Activated CD4-positive, alpha-beta T cell treated with anti-CD3 and anti-CD28 coated beads, Interleukin-2, amount 50 U/mL, for 4 hours (primary cell): ENCODE measurements around the gene CRB2.

Source experiments
- DNase-seq, 2 experiments: peaks; one replicate each; pipeline ENCODE4 v3.0.0-alpha.2; 2020

Gene CRB2

DNA sequence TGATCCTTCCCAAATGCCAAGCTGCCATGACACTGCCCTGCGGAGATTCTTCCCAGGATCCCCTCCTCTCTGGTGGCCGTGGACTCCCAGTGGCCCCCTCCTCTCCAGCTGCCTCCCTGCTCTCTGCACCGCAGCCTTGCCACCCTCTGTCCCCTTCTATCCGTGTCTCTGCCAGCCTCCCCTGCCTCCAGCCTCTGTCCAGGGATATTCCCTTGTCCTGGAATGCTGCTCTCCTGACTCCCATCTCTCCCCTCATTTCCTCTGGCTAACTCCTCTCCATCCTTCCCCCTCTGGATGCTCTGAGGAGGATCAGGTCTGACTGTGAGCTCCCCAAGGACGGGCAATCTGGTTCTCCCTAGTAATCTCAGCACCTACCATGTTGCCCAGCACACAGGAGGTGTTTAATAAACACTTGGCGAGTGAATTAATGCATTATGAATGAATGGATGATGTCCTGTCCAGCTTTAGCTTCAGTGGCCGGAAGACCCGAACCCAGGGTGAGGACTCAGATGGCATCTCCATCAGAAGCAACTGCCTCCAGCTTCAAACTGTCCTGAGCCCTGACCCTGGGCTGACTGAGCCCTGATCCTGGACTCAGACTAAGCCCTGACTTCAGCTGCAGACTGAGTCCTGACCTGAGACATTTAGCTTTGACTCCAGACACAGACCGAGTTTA is 7.5 kb upstream of the CRB2 start:
- DNase-seq: no peak

DNA sequence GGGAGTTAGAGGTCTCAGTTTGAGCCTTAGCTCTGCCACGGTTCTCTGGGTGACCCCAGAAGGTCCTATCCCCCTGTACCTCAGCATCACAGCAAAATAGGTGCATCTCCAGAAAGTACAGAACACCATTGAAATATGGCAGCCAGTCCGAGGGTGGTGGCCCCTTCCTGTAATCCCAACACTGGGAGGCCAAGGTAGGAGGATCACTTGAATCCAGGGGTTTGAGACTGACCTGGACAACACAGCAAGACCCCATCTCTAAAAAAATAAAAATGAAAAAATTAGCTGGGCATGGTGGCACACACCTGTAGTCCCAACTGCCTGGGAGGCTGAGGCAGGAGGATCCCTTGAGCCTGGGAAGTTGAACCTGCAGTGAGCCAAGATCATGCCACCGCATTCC is 7.0 kb upstream of the CRB2 start:
- DNase-seq: no peak

DNA sequence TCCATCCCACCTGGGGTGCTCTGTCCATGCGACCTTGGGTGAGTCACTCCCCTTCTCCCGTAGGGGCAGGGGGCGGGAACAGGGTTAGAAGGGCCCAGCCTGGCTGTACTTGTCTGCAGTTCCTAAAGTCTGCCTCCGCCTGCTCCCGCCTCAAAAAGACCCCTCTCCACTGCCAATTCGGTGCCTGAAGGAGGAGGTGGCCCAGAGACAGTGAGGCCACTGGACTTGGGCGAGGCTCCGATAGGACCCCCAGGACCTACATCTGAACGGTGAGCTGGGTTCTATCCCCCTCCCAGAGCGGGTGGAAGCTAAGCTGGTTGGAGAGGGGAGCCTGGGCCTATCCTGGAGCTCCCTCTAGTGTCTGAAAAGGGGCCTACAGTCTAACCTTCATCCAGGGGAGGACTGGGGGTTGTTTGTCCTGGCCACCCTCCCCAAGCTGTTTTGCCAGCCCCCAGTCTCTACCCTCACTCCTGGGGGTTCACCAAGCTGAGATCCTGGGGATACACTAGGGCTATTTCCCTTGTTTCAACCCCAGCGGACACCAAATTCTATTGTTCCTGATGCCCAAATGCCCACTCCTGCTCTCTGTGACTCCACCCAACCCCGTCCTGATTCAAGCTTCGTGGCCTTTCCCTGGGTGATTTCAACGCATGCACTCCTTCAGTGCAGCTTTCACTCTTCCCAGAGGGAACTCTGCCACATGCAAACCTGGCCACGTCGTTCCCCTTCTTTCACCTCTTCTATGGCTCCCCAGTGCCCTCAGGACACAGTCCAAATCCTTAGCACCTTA is 6.1 kb upstream of the CRB2 start:
- peak; percentile 54 to 61 for DNase-seq

DNA sequence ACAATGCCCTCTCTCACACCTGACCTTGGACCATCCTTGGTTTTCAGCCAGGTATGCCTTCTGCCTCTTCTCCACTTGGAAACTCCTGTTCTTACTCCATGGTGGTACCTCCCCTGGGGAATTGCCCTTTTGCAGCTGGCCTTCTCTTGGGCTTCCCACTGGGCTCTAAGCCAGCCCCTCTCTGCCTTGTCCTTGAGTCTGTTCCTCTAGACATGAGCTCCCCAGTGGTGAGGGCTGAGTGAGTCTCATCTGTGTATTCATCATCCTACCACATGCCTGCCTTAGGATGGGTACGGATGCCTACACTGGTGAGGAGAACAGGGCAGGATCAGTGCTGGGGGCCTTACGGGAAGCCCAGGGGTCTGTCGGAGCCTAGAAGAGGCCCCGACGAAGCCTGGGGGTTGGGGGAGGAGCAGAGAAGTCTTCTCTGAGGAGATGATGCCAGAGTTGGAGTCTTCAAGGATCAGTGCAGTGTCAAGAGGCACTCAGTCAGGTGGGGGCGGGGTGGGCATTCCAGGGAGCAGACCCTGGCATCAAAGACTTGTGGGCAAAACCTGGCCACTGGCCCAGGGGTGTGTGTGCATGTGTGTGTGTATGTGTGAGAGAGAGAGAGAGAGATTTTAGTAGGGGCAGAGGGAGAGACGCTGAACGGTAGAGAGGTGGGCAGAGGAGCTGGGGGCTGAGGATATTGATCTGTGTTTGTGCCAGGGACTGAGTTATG is 5.2 kb upstream of the CRB2 start:
- DNase-seq: no peak

GRCh38 chr9:123353041-123353440 is 3.0 kb upstream of the CRB2 start:
- DNase-seq: no peak

- DNase-seq: peak; percentile 38 to 41
These were observed 1.9 kb upstream of the CRB2 start for GRCh38 chr9:123353984-123354591.

DNA sequence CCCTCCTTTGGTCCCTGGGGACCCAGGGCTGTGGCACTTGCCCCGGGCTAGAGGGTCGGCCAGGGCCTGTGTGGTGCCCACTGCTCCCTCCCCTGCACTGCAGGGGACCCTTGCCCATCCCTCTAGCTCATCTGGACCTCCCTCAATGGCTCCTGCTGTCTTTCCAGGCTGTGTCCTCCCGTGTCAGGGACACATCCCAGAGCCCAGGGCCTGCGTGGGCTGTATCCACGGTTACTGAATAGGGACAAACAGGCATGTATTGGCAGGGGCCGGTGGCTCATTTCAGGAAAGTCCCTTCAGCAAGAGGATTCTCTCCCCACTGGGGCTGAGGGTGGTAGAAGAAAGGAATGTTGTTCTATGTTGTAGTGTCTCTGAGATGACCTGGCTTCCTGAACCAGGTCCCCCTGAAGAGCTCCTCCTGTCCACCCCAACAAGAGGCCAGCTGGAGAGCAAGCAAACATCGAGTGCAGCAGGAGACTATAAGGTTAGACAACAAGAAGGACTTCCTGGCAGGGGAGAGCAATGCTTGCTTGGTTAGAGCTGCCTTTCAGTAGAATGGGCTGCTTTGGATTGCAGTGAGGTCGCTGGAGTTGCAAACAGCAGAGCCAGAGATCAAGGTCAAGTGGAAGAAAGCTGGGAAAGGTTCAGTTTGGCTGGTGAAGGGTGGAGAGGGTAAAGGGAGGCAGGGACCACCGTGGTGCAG is 1.0 kb upstream of the CRB2 start:
- DNase-seq: no peak

DNA sequence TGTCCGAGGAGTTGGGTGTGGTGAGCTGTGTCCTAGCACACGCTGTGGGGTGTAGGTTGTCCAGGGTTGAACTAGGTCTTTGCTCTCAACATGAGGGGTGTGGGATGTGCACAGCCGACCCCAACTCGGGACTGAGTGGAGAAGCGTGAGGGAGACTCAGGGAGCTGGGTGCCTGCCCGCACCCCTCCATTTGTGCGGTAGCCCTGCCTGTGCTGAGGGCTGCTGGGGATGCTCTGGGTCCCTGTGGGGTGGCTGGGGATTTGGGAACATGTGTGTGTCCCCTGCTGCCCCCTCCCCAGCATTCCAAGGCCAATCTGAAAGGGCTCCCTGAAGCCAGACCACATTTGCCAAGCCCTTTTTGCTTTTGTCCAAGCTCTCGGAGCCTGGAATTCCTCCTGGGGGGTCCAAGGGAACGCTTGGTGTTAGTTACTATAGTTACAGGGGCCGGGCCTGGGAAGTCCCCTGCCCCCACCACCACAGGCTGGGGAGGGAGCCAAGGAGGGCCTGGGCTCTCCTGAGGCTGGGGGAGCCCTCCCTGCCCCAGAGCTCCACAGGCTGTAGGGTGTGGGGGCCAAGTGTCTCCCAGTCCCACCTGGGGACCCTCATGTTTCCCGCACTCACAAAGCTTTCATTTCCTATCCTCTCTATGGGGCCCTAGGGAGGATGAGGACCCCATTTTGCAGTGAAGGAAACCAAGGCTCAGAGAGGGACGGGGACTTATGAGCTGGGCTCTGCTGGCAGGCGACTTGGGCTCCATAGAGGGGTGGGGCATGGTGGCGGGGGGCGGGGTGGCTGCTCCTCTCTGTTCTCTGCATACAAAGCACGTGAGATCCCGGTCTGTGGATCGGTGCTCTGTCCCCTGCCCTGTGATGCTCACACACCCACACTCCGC is 1.1 kb downstream of the CRB2 start:
- no peak for DNase-seq

GRCh38 chr9:123357743-123358059 is 1.7 kb downstream of the CRB2 start:
- DNase-seq: no peak

- DNase-seq: no peak
These were observed 2.3 kb downstream of the CRB2 start for GRCh38 chr9:123358181-123358905.

GRCh38 chr9:123359106-123359505 is 3.1 kb downstream of the CRB2 start:
- no peak for DNase-seq

DNA sequence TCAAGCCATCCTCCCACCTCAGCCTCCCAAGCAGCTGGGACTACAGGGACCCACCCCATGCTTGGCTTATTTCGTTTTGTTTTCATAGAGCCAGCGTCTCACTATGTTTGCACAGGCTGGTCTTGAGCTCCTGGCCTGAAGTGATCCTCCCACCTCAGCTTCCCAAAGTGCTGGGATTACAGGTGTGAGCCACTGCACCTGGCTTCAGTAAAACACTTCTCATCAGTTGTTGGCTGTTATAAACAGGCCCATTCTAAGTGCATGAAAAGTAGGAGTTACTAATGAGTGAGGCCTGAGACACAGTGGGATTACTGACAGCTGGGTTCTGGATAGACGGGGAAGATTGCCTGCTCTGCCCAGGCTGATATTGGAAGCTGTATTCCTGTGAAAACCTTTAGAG is 3.5 kb downstream of the CRB2 start:
- DNase-seq: no peak

DNA sequence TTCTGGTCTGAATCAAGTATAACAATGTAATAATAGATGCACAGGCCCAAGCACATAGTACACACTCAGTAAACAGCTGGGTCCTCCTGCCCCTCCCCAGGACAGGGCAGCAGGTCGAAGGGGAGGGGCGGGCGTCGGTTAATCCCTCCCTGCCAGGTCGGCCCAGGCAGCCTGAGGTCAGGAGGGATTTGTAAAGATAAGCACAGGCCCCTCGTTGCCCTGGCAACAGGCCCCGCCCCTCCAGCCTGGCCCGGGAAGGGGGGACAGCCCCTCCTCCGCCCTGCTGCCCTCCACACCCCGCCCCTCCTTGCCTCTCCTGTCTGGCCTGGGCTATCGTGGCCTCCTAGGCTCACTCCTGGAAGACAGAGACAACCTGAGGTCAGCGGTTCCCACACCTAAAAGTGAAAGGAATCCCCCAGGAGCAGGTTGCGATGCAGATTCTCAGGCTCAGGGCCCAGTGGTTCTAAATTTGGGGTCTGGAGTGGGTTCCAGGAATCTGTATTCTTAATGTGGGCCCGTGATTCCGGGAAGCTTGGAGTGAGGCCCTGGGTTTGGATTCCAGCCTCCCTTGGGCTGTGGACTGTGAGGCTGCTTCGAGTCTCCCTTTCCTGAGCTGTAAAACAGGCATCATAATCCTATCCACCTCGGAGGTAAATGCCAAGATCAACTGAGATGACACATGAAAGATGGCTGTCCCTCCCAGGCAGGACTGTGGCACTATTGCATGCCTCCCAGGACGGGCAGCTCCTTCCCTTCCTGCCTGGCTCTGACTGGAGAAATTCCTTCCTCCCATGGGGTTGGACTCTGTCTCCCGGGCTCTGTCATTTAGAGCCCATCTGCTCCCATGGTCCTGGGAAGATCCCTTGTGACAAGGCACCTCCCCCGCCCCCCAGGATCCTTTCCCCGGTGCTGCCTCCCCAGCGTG is 4.4 kb downstream of the CRB2 start:
- peak in 1 of 2 experiments; percentile 10 for DNase-seq

DNA sequence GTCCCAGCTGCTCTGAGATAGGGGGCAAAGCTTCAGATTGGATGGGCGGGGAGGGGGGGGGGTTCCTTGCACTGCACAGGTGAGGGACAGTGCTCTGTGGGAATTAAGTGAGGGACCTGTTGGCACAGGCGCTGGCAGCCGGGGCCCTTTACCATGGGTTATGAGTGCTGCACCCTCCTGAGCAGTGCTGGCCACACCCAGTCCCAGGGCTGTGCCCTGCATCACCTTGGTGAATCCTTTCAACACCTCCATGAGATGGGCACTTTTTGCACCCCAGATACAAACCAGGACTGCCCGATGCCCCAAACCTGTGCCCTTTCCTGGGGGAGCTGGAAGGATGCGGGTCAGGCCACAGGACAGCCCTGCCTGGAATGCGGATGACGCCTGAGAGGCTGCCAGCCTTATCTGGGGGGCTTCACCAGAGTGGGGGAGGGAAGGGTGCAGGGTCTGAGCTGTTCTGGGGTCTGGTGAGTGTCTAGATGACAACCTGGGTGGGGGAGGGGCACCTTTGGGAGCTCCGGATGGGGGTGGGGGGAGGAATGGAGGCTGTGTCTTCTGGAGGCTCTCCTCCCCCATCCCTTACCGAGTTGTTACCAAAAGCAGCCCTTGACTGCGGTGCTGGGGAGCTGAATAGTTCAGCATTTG is 5.2 kb downstream of the CRB2 start:
- DNase-seq: no peak

GRCh38 chr9:123361731-123362510 is 5.9 kb downstream of the CRB2 start:
- DNase-seq: no peak

DNA sequence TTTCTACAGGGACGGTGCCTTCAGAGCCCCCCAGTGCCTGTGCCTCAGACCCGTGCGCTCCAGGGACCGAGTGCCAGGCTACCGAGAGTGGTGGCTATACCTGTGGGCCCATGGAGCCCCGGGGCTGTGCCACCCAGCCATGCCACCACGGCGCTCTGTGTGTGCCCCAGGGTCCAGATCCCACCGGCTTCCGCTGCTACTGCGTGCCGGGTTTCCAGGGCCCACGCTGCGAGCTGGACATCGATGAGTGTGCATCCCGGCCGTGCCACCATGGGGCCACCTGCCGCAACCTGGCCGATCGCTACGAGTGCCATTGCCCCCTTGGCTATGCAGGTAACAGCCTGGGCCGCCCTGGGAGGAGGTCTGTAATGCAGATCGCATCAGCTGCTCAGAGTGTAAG is 6.9 kb downstream of the CRB2 start:
- no peak for DNase-seq

DNA sequence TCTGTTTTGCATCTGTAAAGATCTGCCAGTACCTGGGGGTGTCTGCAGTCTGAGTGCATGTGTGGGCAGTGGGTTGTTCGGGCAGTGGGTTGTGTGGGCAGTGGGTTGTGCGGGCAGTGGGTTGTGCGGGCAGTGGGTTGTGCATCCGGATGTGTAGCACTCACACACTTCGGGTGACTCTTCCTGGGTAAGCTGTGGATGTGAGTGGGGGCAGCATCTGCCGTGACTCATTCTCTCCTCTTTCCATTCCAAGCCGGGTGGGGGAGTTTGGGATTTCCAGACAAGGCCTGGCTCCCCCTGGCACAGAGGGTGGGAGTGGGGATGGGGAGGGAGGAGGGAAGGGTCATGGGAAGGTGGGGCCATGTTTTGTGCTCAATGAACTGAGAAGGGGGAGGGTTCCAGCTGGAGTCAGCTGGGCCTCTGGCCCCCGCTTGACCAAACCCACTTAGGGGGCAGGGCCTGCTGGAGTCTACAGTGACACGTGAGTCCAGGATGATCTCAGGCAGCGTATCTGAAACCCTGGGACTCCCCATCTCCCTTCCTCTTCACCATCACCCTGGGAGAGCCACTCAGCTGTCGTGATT is 8.3 kb downstream of the CRB2 start:
- DNase-seq: no peak

DNA sequence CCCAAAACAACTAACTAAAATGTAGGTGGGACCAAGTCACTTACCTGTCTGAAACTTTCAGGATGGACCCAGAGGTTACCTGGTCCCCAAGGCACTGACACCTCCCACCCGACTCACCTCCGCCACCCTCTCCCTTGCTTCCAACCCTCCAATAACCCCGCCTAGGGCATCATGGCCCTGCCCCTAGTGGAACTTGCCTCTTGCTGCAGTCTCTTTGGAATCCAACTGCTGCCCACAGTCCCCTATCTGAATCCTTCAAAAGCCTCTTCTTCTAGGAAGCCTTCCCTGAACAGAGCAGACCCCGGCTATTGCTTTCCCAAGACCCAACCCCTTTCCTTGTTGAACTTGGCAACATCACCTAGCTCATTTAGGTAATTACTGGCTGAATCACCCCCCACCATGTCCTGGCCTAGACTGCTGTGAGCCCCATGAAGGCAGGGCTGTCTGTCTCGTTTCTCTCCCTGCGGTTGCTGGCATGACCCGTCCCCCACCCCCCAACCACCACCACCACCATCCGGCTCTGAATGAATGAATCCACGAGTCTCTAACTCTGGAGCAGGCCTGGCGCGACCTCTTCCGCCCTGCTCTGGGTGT is 9.4 kb downstream of the CRB2 start:
- DNase-seq: no peak
